Tibial nerve (tissue), 4 donors: ENCODE measurements around the gene TMEM9. TPM values are rescaled to one million over a fixed set of nuclear protein-coding genes. Genes with fewer than 3 reads are reported as not detected.

Experiments used
- DNase-seq, 2 donors: peaks; one replicate each; pipeline ENCODE4 v3.0.0-alpha.2; 2019; ENCODE audit warnings: low spot score in 2 of 2
- H3K27ac ChIP-seq, 4 donors: fragments of 200-600 bp; sonication (generic) in 3 of 4; one replicate each; pipeline ENCODE4 v1.5.1; 2017 to 2019; ENCODE audit warnings: mild to moderate bottlenecking in 1 of 4
- H3K27me3 ChIP-seq, 2 donors: fragments of 200-600 bp; sonication (generic) in 1 of 2; one replicate each; pipeline versions ENCODE4 v1.5.1 to v1.6.0; 2017 to 2019
- H3K36me3 ChIP-seq, 3 donors: fragments of 200-600 bp; sonication (generic); one replicate each; pipeline ENCODE4 v1.5.1; 2018 to 2019
- H3K4me1 ChIP-seq, 4 donors: fragments of 200-600 bp; sonication (generic) in 3 of 4; one replicate each; pipeline ENCODE4 v1.5.1; 2017 to 2019
- H3K4me3 ChIP-seq, 4 donors: fragments of 200-600 bp; sonication (generic) in 3 of 4; one replicate each; pipeline ENCODE4 v1.5.1; 2017 to 2019; ENCODE audit warnings: mild to moderate bottlenecking in 1 of 4, moderate library complexity in 1 of 4
- H3K9me3 ChIP-seq, 4 donors: fragments of 200-600 bp; sonication (generic) in 3 of 4; one replicate each; pipeline ENCODE4 v1.5.1; 2017 to 2019
- CTCF ChIP-seq, 5 experiments: fragments of 200-600 bp in 3 of 5; fragments of 450-650 bp in 2 of 5; sonication (generic) in 3 of 5; IDR thresholded peaks; one replicate each; pipeline ENCODE4 v1.5.1; 2016 to 2019; ENCODE audit warnings: antibody characterized with exemption in 5 of 5, mild to moderate bottlenecking in 3 of 5, moderate library complexity in 2 of 5
- EP300 ChIP-seq, 2 donors: sonication (generic); formaldehyde crosslinking; IDR thresholded peaks; one replicate each; pipeline ENCODE4 v1.6.1; 2017; ENCODE audit warnings: antibody characterized with exemption in 2 of 2, mild to moderate bottlenecking in 1 of 2
- POLR2A ChIP-seq, 2 donors: fragments of 450-650 bp; IDR thresholded peaks; one replicate each; pipeline ENCODE4 v1.6.1; 2017; ENCODE audit warnings: antibody characterized with exemption in 2 of 2, mild to moderate bottlenecking in 2 of 2, moderate library complexity in 2 of 2
- WGBS, 2 donors: methylation state at CpG; one replicate each; pipeline ENCODE4 v1.1.5; 2018; 5-methylcytosine and 5-hydroxymethylcytosine counted together
- total RNA-seq, 4 donors: library from RNA; depleted of rRNA; stranded (reverse); fragments of >200 nt; gene quantifications; one replicate each; pipeline ENCODE4 v1.1.0, GENCODE V29; 2016

Gene TMEM9
- total RNA-seq, 4 donors from 2014 or later, result 57.9 to 73.9 (median 66.3) TPM

GRCh38 chr1:201139756-201140155, 14.5 kb downstream of the TMEM9 start:
- H3K4me1 ChIP-seq, result peaks cover 0 to 46% (median 19%) of the 10 kb centered on the region in 4 donors
- H3K36me3 ChIP-seq, result peaks cover 0 to 83% (median 0%) of the 10 kb centered on the region in 3 donors
- WGBS, 2 donors, result 87 to 93% methylated on average over 9 of the region's 9 CpGs

GRCh38 chr1:201139306-201139705, 15.0 kb downstream of the TMEM9 start:
- Histone ChIP-seq H3K9me3 (no peaks in the 10 kb centered on the region), H3K4me1 (peaks cover 0 to 46% (median 19%) of the 10 kb centered on the region in 4 donors), H3K27ac (no peak overlapping the region), H3K27me3 (no peaks in the 10 kb centered on the region), H3K36me3 (peaks cover 0 to 83% (median 0%) of the 10 kb centered on the region in 3 donors), H3K4me3 (no peak overlapping the region)
- WGBS, 2 donors, result 90 to 98% methylated on average over 5 of the region's 5 CpGs
- no peak for TF ChIP-seq EP300 (IDR thresholded peaks at IDR 0.05)
- no peak for TF ChIP-seq POLR2A (IDR thresholded peaks at IDR 0.05)
- no peak for TF ChIP-seq CTCF (IDR thresholded peaks at IDR 0.05)
- DNase-seq, result no peak

More at GRCh38 chr1:201139756-201140155, 14.5 kb downstream of the TMEM9 start:
- H3K4me3 ChIP-seq, result no peak overlapping the region
- no peaks in the 10 kb centered on the region for H3K9me3 ChIP-seq
- no peak for TF ChIP-seq POLR2A (IDR thresholded peaks at IDR 0.05)
- TF ChIP-seq EP300 (IDR thresholded peaks at IDR 0.05), result no peak
- no peak for TF ChIP-seq CTCF (IDR thresholded peaks at IDR 0.05)
- H3K27me3 ChIP-seq, result no peaks in the 10 kb centered on the region
- H3K27ac ChIP-seq, result no peak overlapping the region
- no peak for DNase-seq

- Histone ChIP-seq H3K27me3 (no peaks in the 10 kb centered on the region), H3K4me3 (no peak overlapping the region), H3K27ac (peak overlapping the region; percentile 25 to 87 (median 58)), H3K36me3 (peaks cover 0 to 83% (median 0%) of the 10 kb centered on the region in 3 donors), H3K4me1 (peaks cover 0 to 46% (median 19%) of the 10 kb centered on the region in 4 donors), H3K9me3 (no peaks in the 10 kb centered on the region)
- WGBS, 2 donors, result 47 to 70% methylated on average over 5 to 6 of the region's 6 CpGs
- TF ChIP-seq EP300 (IDR thresholded peaks at IDR 0.05) (no peak), CTCF (IDR thresholded peaks at IDR 0.05) (no peak)
- no peak for DNase-seq
Observed at GRCh38 chr1:201138311-201138840, 15.9 kb downstream of the TMEM9 start.

- Histone ChIP-seq H3K4me3 (no peak overlapping the region), H3K27me3 (no peaks in the 10 kb centered on the region), H3K9me3 (no peaks in the 10 kb centered on the region), H3K4me1 (peaks cover 0 to 46% (median 19%) of the 10 kb centered on the region in 4 donors), H3K27ac (peak overlapping the region; percentile 25 to 87 (median 58)), H3K36me3 (peaks cover 0 to 83% (median 0%) of the 10 kb centered on the region in 3 donors)
- TF ChIP-seq CTCF (IDR thresholded peaks at IDR 0.05) (no peak), POLR2A (IDR thresholded peaks at IDR 0.05) (no peak), EP300 (IDR thresholded peaks at IDR 0.05) (no peak)
- 35 to 51% methylated on average over 6 of the region's 6 CpGs for WGBS, 2 donors
- peak; percentile 43 to 46 for DNase-seq
Observed at GRCh38 chr1:201137579-201138310, 16.5 kb downstream of the TMEM9 start.

GRCh38 chr1:201137024-201137392, 17.3 kb downstream of the TMEM9 start:
- Histone ChIP-seq H3K27me3 (no peaks in the 10 kb centered on the region), H3K4me3 (no peak overlapping the region), H3K4me1 (peaks cover 0 to 42% (median 19%) of the 10 kb centered on the region in 4 donors), H3K36me3 (peaks cover 0 to 83% (median 0%) of the 10 kb centered on the region in 3 donors), H3K27ac (peak overlapping the region in 2 of 4 donors; percentile 83 to 87), H3K9me3 (no peaks in the 10 kb centered on the region)
- whole genome bisulfite sequencing, 2 donors, result 89 to 91% methylated on average over 7 of the region's 7 CpGs
- TF ChIP-seq EP300 (IDR thresholded peaks at IDR 0.05) (no peak), POLR2A (IDR thresholded peaks at IDR 0.05) (no peak), CTCF (IDR thresholded peaks at IDR 0.05) (no peak)
- no peak for DNase-seq
